Measurements from ENCODE around the gene STRIP2. TPM values are rescaled to one million over a fixed set of nuclear protein-coding genes. Genes with fewer than 3 reads are reported as not detected.
"Not testable (repeated sequence)": the region's sequence is repeated elsewhere in the genome, so short reads cannot be mapped to it uniquely, and the experiment has no call there.

The STRIP2 gene
- total and polyA plus RNA-seq, 2 donors from 2014 or later, result 0.88 to 9.0 TPM

GRCh38 chr7:129522088-129522970 lies 88.1 kb downstream of the STRIP2 start:
- Histone ChIP-seq H3K4me1 (ENCODE audit: control insufficient read depth in 2 of 3, insufficient read depth in 2 of 3, low read depth in 1 of 3, low read length in 3 of 3) (no peaks in the 10 kb centered on the region), H3K27ac (ENCODE audit: low read depth in 2 of 2, low read length in 2 of 2) (no peak overlapping the region), H3K9me3 (ENCODE audit: control insufficient read depth in 2 of 3, insufficient read depth in 1 of 3, low read length in 3 of 3) (no peaks in the 10 kb centered on the region), H3K4me3 (ENCODE audit: low read length in 3 of 3) (no peak overlapping the region), H3K27me3 (ENCODE audit: control insufficient read depth, insufficient read depth, low read length) (no peaks in the 10 kb centered on the region), H3K36me3 (ENCODE audit: control insufficient read depth in 2 of 3, insufficient read depth in 3 of 3, low read length in 3 of 3) (no peaks in the 10 kb centered on the region), H3K9ac (ENCODE audit: low read length in 3 of 3) (no peak overlapping the region)
- no peak for FAIRE-seq
- intact Hi-C loops (cut with DNase I), result no loop called here
- TF ChIP-seq CTCF (IDR thresholded peaks at IDR 0.05; ENCODE audit: borderline replicate concordance, extremely low read depth, insufficient read depth), result no peak
- DNase-seq, result peak in 4 of 5 donors; percentile 37 to 69 (median 42)

GRCh38 chr7:129522971-129523340 lies 88.7 kb downstream of the STRIP2 start:
- no peak overlapping the region for H3K27ac ChIP-seq (ENCODE audit: low read depth in 2 of 2, low read length in 2 of 2)
- H3K4me3 ChIP-seq (ENCODE audit: low read length in 3 of 3), result no peak overlapping the region
- H3K36me3 ChIP-seq (ENCODE audit: control insufficient read depth in 2 of 3, insufficient read depth in 3 of 3, low read length in 3 of 3), result no peaks in the 10 kb centered on the region
- no peaks in the 10 kb centered on the region for H3K27me3 ChIP-seq (ENCODE audit: control insufficient read depth, insufficient read depth, low read length)
- no peaks in the 10 kb centered on the region for H3K9me3 ChIP-seq (ENCODE audit: control insufficient read depth in 2 of 3, insufficient read depth in 1 of 3, low read length in 3 of 3)
- H3K9ac ChIP-seq (ENCODE audit: low read length in 3 of 3), result no peak overlapping the region
- H3K4me1 ChIP-seq (ENCODE audit: control insufficient read depth in 2 of 3, insufficient read depth in 2 of 3, low read depth in 1 of 3, low read length in 3 of 3), result no peaks in the 10 kb centered on the region
- intact Hi-C loops (cut with DNase I), result no loop called here
- no peak for TF ChIP-seq CTCF (IDR thresholded peaks at IDR 0.05; ENCODE audit: borderline replicate concordance, extremely low read depth, insufficient read depth)
- FAIRE-seq (no peak), DNase-seq (no peak)

DNA sequence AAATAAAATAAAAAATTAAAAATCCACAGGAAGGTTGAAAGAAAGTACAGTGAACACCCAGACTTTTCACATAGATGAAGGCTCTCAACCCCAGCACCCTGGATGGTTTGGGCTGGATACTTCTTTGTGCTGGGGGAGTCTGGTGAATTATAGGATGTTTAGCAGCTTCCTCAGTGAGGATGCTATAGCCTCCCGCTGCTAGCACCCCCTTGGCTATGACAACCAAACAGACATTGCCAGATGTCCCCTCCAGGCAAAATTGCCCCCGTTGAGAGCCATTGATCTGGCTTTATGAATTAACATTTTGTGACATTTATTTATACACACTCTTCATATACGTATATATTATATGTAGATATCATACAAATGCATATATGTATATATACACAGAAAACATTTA lies 89.7 kb downstream of the STRIP2 start:
- TF ChIP-seq CTCF (IDR thresholded peaks at IDR 0.05; ENCODE audit: borderline replicate concordance, extremely low read depth, insufficient read depth), result no peak
- no peaks in the 10 kb centered on the region for H3K36me3 ChIP-seq (ENCODE audit: control insufficient read depth in 2 of 3, insufficient read depth in 3 of 3, low read length in 3 of 3)
- H3K4me1 ChIP-seq (ENCODE audit: control insufficient read depth in 2 of 3, insufficient read depth in 2 of 3, low read depth in 1 of 3, low read length in 3 of 3), result no peaks in the 10 kb centered on the region
- no peaks in the 10 kb centered on the region for H3K9me3 ChIP-seq (ENCODE audit: control insufficient read depth in 2 of 3, insufficient read depth in 1 of 3, low read length in 3 of 3)
- H3K9ac ChIP-seq (ENCODE audit: low read length in 3 of 3), result no peak overlapping the region
- H3K27me3 ChIP-seq (ENCODE audit: control insufficient read depth, insufficient read depth, low read length), result no peaks in the 10 kb centered on the region
- FAIRE-seq (no peak), DNase-seq (no peak)
- H3K4me3 ChIP-seq (ENCODE audit: low read length in 3 of 3), result no peak overlapping the region
- no peak overlapping the region for H3K27ac ChIP-seq (ENCODE audit: low read depth in 2 of 2, low read length in 2 of 2)
- intact Hi-C loops (cut with DNase I), result no loop called here

GRCh38 chr7:129524405-129524804 lies 90.2 kb downstream of the STRIP2 start:
- H3K27ac ChIP-seq (ENCODE audit: low read depth in 2 of 2, low read length in 2 of 2); intact Hi-C loops (cut with DNase I); FAIRE-seq: not testable (repeated sequence)

More at GRCh38 chr7:129524405-129524804, 90.2 kb downstream of the STRIP2 start:
- not testable (repeated sequence) for H3K27me3 ChIP-seq (ENCODE audit: control insufficient read depth, insufficient read depth, low read length); H3K9me3 ChIP-seq (ENCODE audit: control insufficient read depth in 2 of 3, insufficient read depth in 1 of 3, low read length in 3 of 3); H3K4me1 ChIP-seq (ENCODE audit: control insufficient read depth in 2 of 3, insufficient read depth in 2 of 3, low read depth in 1 of 3, low read length in 3 of 3); H3K4me3 ChIP-seq (ENCODE audit: low read length in 3 of 3); H3K36me3 ChIP-seq (ENCODE audit: control insufficient read depth in 2 of 3, insufficient read depth in 3 of 3, low read length in 3 of 3); H3K9ac ChIP-seq (ENCODE audit: low read length in 3 of 3)
- DNase-seq, result peak in 1 of 5 donors; percentile 5
